H4 (cell line): ENCODE results near the gene NOL11. TPM values are rescaled to one million over a fixed set of nuclear protein-coding genes. Genes with fewer than 3 reads are reported as not detected.
"Not testable (repeated sequence)": the region's sequence is repeated elsewhere in the genome, so short reads cannot be mapped to it uniquely, and the experiment has no call there.

Source experiments
- DNase-seq: peaks from one replicate; pipeline ENCODE4 v3.0.0-alpha.2; 2015; ENCODE audit warnings: low spot score
- total RNA-seq: library from RNA; depleted of rRNA; stranded (reverse); fragments of >200 nt; shearing (Covaris generic); gene quantifications from 2 replicates; pipeline ENCODE4 v1.2.3, GENCODE V29; 2014; rRNA removed

Gene NOL11
- 97.9 and 105 TPM in 2 replicates for total RNA-seq

DNA sequence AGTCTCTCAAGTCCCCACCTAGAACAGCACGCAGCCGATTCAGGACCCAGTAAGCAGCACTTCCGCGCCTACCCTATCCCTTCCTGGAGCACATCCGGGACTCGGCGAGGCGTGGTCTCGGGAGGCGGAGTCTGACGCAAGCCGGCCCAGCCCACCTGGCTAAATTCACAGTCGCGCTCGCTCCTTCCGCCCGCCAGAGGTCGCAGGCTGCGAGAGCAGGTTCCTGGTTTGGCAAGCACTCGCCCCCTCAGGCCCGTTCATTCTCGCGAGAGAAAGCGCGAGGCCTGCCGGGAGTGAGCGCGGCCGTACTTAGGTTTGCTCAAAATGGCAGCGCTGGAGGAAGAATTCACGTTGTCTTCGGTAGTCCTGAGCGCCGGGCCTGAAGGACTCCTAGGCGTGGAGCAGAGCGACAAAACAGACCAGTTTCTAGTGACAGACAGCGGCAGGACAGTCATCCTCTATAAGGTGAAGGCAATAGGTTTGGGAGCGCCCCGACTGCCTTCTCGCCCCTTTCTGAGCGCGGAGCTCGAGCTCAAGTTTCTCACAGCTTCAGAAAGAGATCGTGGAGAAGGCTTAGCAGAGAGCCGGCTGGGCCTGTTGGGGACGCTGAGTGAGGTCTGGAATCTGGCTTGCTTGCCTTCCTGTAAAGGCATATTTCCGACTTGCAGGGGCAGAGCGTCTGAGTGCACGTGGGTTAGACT is at the start of gene NOL11:
TSS of gene NOL11 (plus strand) at position 313 of the 701 bp plus-strand sequence. CDS start at position 325, 12 bp downstream.
- peak; percentile 98 for DNase-seq

DNA sequence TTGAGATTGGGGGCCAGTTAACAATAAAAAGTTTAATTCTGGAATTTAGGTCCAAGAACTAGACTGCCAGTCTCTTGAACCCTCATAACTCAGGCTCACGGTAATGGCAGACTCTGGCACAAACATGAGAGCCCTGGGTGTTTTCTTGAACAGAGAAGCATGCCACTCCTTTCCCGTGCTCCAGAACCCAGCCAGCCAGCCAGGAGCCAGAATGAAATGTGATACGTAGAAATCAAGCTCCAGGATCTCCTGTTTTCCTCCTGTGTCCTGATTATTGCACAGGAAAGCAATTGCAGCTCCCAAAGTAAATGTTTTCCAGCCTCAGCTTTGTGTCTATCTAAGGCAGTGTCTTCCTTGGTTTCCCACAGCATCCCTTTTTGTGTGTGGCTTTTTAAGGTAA is 46.2 kb upstream of the NOL11 start:
- DNase-seq, result peak; percentile 41

GRCh38 chr17:67672592-67673335 is 45.0 kb upstream of the NOL11 start:
- no peak for DNase-seq

DNA sequence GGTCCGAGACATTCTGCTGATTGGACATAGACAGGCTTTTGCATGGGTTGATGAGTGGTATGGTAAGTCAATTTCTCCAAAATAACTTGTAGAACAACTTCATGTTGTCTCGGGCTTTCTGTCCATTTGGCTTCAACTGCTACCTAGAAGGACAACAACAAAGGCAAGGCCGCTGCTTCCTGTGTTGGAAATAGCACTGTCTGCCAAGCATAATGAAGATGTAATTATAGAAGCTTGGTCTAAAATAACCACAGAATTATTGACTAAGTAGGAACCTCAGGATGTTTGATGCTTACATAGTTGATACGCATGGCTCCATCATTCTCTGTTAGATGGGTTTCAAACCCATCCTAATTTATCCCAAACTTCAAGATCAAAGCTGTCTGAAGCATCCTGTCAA is 42.3 kb upstream of the NOL11 start:
- DNase-seq, result no peak

DNA sequence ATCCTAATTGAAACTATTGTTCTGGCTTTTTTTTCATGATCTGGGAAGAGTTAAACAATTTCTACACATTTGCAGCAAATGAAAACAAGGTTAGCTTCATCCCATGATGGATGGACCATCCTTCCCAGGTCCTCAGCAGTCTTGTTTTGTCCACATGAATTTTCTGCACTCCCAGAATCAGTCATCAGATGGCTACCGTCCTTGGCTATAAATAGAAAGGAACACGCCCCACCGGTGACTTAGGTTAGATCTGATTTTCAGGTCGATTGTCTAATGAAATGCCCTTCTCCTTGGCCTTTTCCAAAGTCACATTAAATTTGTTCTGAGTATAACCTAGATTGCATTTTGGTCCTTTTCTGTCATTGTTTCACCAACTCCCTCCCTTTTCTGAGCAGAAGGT is 41.4 kb upstream of the NOL11 start:
- DNase-seq, result no peak

DNA sequence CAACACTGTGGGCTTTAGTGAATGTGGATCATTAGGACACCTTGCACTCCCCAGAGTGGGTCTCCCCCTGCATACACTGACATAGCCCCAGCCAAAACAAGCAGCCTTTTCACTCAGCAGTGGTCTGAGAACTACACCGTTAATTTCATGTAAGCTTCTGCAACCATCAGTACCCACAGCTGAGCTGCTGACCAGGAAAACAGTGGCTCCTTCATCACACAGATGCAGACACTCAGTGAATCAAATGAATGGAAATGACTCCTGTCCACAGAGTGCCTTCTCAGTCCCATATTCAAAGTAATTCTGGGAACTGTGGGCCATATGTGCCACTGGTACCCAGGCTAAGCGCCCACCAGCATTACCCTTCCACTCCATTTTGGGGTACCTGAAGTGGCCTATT is 39.3 kb upstream of the NOL11 start:
- DNase-seq, result no peak

DNA sequence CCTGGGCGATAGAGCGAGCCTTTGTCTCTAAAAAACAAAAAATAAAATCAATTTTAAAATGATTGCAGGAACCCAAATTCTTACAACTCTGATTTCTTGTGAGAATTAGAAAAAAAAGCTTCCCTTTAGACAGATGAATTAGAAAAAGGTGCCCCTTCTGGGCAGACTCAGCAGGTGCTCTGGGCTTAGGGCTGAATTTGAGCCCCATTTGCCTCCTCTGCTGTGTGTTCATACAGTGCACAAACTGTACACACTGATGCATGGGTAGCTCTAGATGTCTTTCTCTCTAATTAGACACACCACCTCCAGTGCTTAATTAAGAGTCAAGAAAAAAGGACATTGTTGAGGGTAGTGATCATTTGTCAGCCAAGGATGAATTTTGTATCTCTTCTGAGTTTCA is 38.5 kb upstream of the NOL11 start:
- DNase-seq, result no peak

- no peak for DNase-seq
Observed at GRCh38 chr17:67679721-67680120, 38.0 kb upstream of the NOL11 start.

DNA sequence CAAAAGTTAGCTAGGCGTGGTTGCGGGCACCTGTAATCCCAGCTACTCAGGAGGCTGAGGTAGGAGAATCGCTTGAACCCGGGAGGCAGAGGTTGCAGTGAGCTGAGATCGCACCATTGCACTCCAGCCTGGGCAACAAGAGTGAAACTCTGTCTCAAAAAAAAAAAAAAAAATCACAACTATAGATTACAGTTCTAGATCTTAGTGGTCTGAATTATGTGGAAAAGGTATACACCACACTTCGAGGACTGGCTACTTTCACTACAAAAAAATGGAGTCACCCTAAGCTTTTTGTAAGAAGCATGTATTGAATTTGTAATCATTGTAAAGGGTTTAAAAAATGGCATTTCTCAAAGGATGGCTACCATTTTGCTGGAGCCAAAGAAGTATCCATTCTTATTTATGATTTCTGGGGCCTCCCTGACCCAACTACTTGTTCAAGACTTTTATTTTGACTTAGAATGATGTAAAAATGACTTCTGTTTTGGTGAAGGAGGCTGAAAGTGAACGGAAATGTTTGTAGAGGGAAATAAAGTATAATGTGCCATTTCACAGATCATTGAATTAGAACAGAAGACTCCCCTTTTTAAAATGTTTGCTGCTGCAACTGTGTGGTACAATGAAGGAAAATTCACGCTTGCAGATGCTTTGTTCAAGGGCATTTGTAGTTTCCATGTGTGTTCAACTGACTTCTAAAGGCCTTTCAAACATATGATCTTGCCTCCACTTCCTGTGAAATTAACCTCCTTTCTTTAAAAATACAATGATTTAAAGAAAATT is 37.1 kb upstream of the NOL11 start:
- no peak for DNase-seq

DNA sequence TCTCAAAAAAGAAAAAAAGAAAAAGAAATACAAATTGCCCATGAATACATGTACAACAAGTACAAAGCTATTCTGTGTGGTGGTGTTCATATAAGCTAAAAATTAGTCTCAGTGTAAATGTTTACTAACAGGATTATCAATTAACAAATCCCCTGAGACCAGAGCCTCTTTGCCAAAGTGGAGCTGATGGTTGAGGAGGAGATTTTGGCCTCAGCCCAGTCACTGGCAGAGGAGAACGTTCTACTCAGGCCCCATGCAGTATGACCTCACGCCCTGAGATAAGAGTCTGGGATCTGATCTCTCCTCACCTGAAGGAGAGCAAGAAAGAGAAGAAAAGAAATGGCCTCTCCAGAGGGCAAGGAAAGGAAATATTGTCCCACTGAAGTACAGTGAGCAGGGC is 35.5 kb upstream of the NOL11 start:
- DNase-seq, result no peak

DNA sequence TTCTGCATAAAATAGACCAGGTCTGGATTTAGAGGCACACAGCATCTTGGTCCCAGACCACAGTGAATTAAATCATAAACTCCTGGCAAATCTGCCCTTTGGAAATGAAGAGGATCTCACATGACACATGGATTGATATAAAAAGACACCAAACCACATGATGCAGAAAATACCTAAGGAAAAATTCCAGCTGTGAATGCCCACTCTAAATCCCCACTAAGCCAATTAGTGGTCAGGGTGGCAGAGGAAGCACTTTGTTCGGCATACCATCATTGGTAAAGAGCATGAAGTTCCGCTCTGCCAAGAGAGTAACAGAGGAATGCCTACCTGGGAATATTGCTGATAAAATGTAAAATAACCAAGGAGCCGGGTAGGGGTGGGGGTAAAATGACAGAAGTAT is 32.4 kb upstream of the NOL11 start:
- DNase-seq, result no peak

DNA sequence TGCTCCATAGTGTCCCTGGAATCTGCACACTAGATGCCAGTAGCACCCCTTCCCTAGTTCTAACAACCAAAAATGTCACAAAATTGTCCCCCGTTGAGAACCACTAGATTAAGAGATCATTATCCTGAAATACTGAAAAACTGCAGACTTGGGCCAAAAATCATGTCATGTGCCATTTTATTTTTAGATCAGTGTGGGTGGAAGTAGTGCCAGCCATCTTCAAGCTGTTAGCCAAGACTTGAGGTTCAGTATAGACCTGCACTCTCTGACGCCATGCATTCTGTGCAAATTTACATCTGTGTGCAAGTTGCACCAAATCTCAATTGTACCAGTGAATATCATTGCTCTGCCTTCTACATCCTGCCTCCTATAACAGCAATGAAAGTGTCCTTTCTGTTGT is 31.5 kb upstream of the NOL11 start:
- DNase-seq, result no peak

DNA sequence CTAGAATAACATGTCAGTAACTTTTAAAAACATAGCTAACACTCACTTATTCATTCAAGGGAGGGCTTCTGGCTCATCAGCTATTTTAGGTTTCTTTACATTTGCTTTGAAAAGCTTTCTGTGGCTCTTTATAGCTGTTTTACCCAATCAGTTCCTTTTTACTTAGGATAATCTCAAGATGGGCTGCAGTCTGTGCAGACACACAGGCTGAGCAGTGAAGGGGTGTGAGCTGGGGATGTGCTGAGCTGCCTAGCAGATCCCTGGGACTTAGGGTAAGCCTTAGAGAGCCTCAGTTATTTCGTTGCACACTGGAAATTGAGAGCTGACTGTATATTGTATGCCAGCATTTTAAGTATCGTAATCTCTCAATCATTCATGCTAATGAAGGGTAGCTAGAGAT is 30.2 kb upstream of the NOL11 start:
- no peak for DNase-seq

GRCh38 chr17:67689534-67690177 is 28.1 kb upstream of the NOL11 start:
- peak; percentile 51 for DNase-seq

DNA sequence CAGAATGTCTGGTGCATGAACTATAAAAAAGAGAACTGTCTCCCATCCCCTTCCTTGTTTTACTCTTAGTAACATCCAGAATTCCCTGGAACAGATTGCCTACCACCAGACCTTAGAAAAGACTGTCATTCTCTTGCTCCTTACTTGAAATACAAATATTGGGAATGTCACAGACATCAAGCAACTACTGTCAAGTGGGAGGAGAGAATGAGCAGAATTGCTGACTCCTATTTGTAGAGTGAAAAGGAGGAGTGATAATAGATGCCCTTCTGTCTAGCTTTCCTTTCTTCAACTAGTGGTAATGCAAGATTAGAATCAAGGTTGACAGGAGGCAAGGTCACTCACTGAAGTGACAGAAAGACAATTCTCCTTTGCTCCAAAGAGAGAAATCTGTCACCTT is 23.9 kb upstream of the NOL11 start:
- DNase-seq, result no peak

GRCh38 chr17:67696347-67696746 is 21.4 kb upstream of the NOL11 start:
- DNase-seq, result no peak

DNA sequence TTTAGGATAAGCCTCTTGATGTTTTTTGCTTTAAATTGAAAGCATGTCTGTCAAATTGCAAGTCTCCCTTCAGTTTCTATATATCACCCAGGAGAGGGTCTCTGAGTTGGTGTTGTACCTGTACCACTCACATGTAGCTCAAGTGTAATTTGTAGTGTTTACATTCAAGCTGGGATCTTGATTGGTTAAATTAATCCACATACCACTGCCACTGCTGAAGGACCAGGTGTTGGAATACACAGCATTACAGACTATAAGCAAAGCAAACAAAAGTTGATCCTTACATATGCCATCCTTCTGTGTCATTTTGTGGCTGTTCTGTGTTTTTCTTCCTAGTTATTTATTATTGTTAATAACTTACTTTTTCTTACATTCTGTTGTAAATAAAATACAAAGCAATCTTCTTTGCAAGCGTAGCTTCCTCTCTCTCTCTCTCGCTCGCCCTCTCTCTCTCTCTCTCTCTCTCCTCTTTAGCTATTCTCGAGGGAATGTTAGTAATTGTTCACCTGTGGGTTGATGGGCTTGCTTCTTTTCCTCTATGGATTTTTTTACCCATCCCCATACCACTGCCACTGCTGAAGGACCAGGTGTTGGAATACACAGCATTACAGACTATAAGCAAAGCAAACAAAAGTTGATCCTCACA is 20.8 kb upstream of the NOL11 start:
- no peak for DNase-seq

DNA sequence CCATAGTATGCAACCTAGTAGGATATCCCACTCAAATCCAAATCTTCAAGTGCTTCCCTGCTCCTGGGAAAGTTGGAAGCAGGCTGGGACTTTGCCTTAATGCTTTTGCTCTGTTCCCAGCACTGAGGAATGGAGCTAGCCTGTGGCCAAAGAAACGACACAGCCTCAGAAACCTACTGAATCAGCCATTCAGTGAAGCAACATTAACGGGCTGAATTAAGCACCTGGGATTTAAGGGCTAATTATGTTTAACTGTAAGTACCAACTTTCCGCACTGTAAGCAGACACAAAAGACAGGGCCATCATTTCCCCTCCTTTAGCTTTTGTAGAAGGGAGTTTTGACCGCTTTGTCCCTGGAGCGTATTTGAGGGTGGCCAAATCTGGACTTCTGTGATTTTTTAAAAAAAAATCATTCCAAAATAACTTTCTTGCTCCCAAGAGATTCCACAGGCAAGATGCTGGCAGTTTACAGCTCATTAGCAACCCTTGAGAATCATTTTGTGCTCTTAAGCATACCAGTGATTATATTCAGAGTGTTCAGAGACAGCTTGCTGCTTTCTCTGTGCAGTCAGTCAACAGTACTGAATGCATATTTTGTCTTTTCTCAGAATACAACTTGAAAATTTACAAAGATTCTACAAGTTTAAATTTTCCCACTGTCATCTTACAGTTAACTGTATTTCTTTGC is 17.6 kb upstream of the NOL11 start:
- no peak for DNase-seq

GRCh38 chr17:67700725-67701119 is 17.0 kb upstream of the NOL11 start:
- no peak for DNase-seq

GRCh38 chr17:67702861-67703260 is 14.9 kb upstream of the NOL11 start:
- not testable (repeated sequence) for DNase-seq

GRCh38 chr17:67707442-67707841 is 10.3 kb upstream of the NOL11 start:
- no peak for DNase-seq
